Liver (tissue), 9 donors: ENCODE data around the gene PRDX2. TPM values are rescaled to one million over a fixed set of nuclear protein-coding genes. Genes with fewer than 3 reads are reported as not detected.

Experiments used
- DNase-seq: peaks from one replicate; pipeline ENCODE4 v3.0.0-alpha.2; 2017; ENCODE audit warnings: low spot score
- H3K27ac ChIP-seq, 2 donors: one replicate each; pipeline ENCODE4 v1.7.0; 2013; ENCODE audit warnings: inconsistent platforms in 2 of 2, low read length in 2 of 2, control low read depth in 1 of 2, low read depth in 1 of 2, mild to moderate bottlenecking in 1 of 2
- H3K27me3 ChIP-seq, 4 donors: one replicate each; pipeline versions ENCODE4 v1.6.1 to v1.7.0; 2013; ENCODE audit warnings: low read length in 3 of 4, inconsistent platforms in 1 of 4, mild to moderate bottlenecking in 1 of 4, moderate library complexity in 1 of 4; ENCODE audit not compliant: control insufficient read depth in 4 of 4, insufficient read depth in 4 of 4
- H3K36me3 ChIP-seq, 4 donors: one replicate each; pipeline versions ENCODE4 v1.6.1 to v1.7.0; 2013; ENCODE audit warnings: low read length in 3 of 4, mild to moderate bottlenecking in 3 of 4, low read depth in 1 of 4, moderate library complexity in 1 of 4; ENCODE audit not compliant: control insufficient read depth in 4 of 4, insufficient read depth in 3 of 4
- H3K4me1 ChIP-seq, 4 donors: one replicate each; pipeline versions ENCODE4 v1.6.1 to v1.7.0; 2013; ENCODE audit warnings: low read length in 3 of 4, mild to moderate bottlenecking in 3 of 4, moderate library complexity in 1 of 4; ENCODE audit not compliant: control insufficient read depth in 4 of 4, insufficient read depth in 4 of 4
- H3K4me3 ChIP-seq, 3 donors: one replicate each; pipeline versions ENCODE4 v1.6.1 to v1.7.0; 2013; ENCODE audit warnings: low read length in 3 of 3, control low read depth in 1 of 3, low read depth in 1 of 3, mild to moderate bottlenecking in 1 of 3
- H3K9ac ChIP-seq, 2 donors: one replicate each; pipeline ENCODE4 v1.7.0; 2013; ENCODE audit warnings: low read length in 2 of 2, mild to moderate bottlenecking in 2 of 2, moderate library complexity in 2 of 2, control low read depth in 1 of 2, low read depth in 1 of 2
- H3K9me3 ChIP-seq, 4 donors: one replicate each; pipeline versions ENCODE4 v1.6.1 to v1.7.0; 2013; ENCODE audit warnings: low read length in 3 of 4; ENCODE audit not compliant: control insufficient read depth in 4 of 4
- CTCF ChIP-seq: fragments of 150-350 bp; IDR thresholded peaks from 2 replicates; pipeline ENCODE4 v1.5.1; 2017; ENCODE audit warnings: improper control_type of control experiment, low read depth, low read length; ENCODE audit not compliant: missing input control
- EGR1 ChIP-seq, 2 donors: IDR thresholded peaks; 2 replicates each; pipeline ENCODE4 v1.6.1; 2016 to 2018; ENCODE audit warnings: antibody characterized with exemption in 2 of 2, low read depth in 2 of 2
- HNF4A ChIP-seq, 2 donors: conservative IDR thresholded peaks; 2 replicates each; pipeline ENCODE4 v1.6.1; 2016; ENCODE audit warnings: antibody characterized with exemption in 2 of 2, mild to moderate bottlenecking in 2 of 2
- RAD21 ChIP-seq, 2 donors: IDR thresholded peaks; 2 replicates each; pipeline ENCODE4 v1.6.1; 2016; ENCODE audit warnings: antibody characterized with exemption in 2 of 2, mild to moderate bottlenecking in 2 of 2
- RXRA ChIP-seq, 2 donors: IDR thresholded peaks; 2 replicates each; pipeline ENCODE4 v1.6.1; 2017 to 2018; ENCODE audit warnings: antibody characterized with exemption in 2 of 2, mild to moderate bottlenecking in 1 of 2
- TAF1 ChIP-seq: conservative IDR thresholded peaks from 2 replicates; pipeline ENCODE4 v1.6.1; 2016; ENCODE audit warnings: antibody characterized with exemption, mild to moderate bottlenecking
- ZBTB33 ChIP-seq: IDR thresholded peaks from 2 replicates; pipeline ENCODE4 v1.6.1; 2016; ENCODE audit warnings: antibody characterized with exemption
- WGBS: extraction: QIAGEN DNeasy Blood & Tissue Kit; methylation state at CpG from one replicate; pipeline ENCODE4 v1.1.7; 2013; 5-methylcytosine and 5-hydroxymethylcytosine counted together
- polyA plus RNA-seq, 2 donors: library from polyadenylated mRNA; stranded (reverse) in 1 of 2; unstranded in 1 of 2; fragments of 200-250 nt in 1 of 2; fragments of >200 nt in 1 of 2; fragmentation: Nextera tagmentation in 1 of 2; extraction: Ambion mirVana in 1 of 2; gene quantifications; one replicate each; pipeline versions ENCODE4 v1.2.1 to v1.2.3, GENCODE V29; 2013 to 2015
- total RNA-seq, 2 donors: library from RNA; depleted of rRNA; stranded (reverse); fragments of >200 nt; gene quantifications; one replicate each; pipeline ENCODE4 v1.2.3, GENCODE V29; 2014
- TF ChIP-seq, protein P1 (sequence below): IDR thresholded peaks from 2 replicates; pipeline ENCODE4 v1.6.1; 2016; ENCODE audit warnings: antibody characterized with exemption
- TF ChIP-seq, protein P2 (sequence below): IDR thresholded peaks from 2 replicates; pipeline ENCODE4 v1.6.1; 2016; ENCODE audit warnings: antibody characterized with exemption
- donor health status: healthy.
- donor health status: healthy.
- donor health status: healthy.
- donor health status: healthy.
- donor health status: healthy.

Gene PRDX2
- total and polyA plus RNA-seq, 4 donors, result 222 to 1,737 (median 283) TPM

DNA sequence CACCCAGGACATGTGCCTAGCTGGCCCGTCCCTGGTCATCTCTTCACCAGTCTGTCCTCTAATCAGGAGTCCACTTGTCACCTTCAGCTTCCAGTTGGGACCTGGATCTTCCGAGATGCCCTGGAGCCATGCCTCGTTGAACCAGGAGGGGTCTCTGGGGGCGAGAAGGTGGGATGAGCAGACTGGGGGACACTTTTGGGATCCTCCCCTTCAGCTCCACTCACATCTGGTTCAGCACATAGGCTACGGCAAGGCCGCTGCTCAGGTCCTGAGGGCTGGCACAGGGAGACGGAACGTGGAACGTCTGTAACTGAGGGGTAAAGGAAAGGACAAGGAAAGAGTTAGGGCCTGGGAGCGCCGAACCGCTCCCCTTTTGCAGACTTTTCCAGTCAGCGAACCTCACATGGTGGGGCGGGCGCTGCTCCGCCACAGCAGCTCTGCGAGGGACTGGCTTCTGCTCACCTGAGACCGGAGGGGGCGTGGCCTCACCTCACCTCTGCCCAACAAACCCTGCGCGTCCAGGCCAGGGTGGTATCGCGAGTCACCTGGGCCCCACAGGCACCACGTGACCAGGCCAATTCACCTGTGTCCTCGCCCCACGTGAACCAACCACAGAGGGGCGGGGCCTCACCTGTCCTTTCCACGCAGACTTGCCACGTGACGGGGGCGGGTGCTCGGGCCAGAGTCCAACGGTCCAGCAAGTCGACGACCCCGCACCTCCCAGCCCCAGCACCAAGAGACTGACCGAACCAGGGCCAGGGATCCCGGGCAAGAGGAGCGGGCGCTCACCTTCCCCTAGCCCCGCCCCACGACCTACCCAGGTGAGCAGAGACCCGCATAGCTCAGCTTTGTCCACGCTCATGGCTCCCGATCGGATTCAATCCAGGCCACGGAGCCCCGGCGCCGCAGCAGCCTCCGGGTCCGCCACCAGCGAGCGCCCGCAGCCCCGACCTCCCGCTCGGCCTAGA, 26.7 kb downstream of the PRDX2 start, which contains the start of gene HOOK2 (continued):
- TF ChIP-seq ZBTB33 (no peak), EGR1 (IDR thresholded peaks at IDR 0.05; ENCODE audit: low read depth in 2 of 2) (no peak), RXRA (IDR thresholded peaks at IDR 0.05) (peak; percentile 8 to 11)
- TF ChIP-seq, protein P1, sequence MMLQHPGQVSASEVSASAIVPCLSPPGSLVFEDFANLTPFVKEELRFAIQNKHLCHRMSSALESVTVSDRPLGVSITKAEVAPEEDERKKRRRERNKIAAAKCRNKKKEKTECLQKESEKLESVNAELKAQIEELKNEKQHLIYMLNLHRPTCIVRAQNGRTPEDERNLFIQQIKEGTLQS, result no peak

- no peak overlapping the region for H3K9ac ChIP-seq
- no peak for DNase-seq
- H3K4me1 ChIP-seq, result peaks cover 5 to 21% (median 15%) of the 10 kb centered on the region in 4 donors
- 97% methylated on average over 2 of the region's 2 CpGs for WGBS
- no peak overlapping the region for H3K27ac ChIP-seq
- H3K4me3 ChIP-seq, result no peak overlapping the region
- H3K9me3 ChIP-seq, result no peaks in the 10 kb centered on the region
- no peaks in the 10 kb centered on the region for H3K27me3 ChIP-seq
- H3K36me3 ChIP-seq, result peaks cover 4 to 19% (median 6%) of the 10 kb centered on the region in 4 donors
- TF ChIP-seq CTCF, result peak; percentile 2
- peak; percentile 20 to 37 for TF ChIP-seq RAD21 (IDR thresholded peaks at IDR 0.05)
- TF ChIP-seq RXRA (IDR thresholded peaks at IDR 0.05), result no peak
These were observed 28.0 kb downstream of the PRDX2 start for GRCh38 chr19:12773571-12773970.

- H3K4me1 ChIP-seq, result peaks cover 5 to 11% (median 7%) of the 10 kb centered on the region in 4 donors
- H3K9me3 ChIP-seq, result no peaks in the 10 kb centered on the region
- TF ChIP-seq TAF1, result no peak
- no peak for TF ChIP-seq HNF4A (conservative IDR thresholded peaks at IDR 0.05)
- TF ChIP-seq, protein P2, sequence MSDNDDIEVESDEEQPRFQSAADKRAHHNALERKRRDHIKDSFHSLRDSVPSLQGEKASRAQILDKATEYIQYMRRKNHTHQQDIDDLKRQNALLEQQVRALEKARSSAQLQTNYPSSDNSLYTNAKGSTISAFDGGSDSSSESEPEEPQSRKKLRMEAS, result no peak
- no peak overlapping the region for H3K4me3 ChIP-seq
- H3K36me3 ChIP-seq, result peaks cover 6 to 26% (median 7%) of the 10 kb centered on the region in 4 donors
- no peak overlapping the region for H3K27ac ChIP-seq
- DNase-seq, result no peak
- no peaks in the 10 kb centered on the region for H3K27me3 ChIP-seq
- no peak overlapping the region for H3K9ac ChIP-seq
- WGBS, result 84% methylated on average over 4 of the region's 4 CpGs
These were observed 29.3 kb downstream of the PRDX2 start for GRCh38 chr19:12772323-12772722.
